GM19452 (cell line): ENCODE results near the gene HOXA9.

Source experiments
- ATAC-seq: cut with Tn5 transposase; IDR thresholded peaks from one replicate; pipeline ENCODE4 v1.9.1; 2021; ENCODE audit not compliant: unreplicated experiment

HOXA9 gene

GRCh38 chr7:27116031-27116961 lies 49.0 kb downstream of the HOXA9 start:
- ATAC-seq = no peak

- no peak for ATAC-seq
These were observed 49.9 kb downstream of the HOXA9 start for GRCh38 chr7:27115221-27116026.

- ATAC-seq = no peak
These were observed 50.5 kb downstream of the HOXA9 start for GRCh38 chr7:27114881-27115220.

GRCh38 chr7:27113991-27114769 lies 51.2 kb downstream of the HOXA9 start:
- ATAC-seq = no peak

- ATAC-seq = no peak
These were observed 52.1 kb downstream of the HOXA9 start for GRCh38 chr7:27112955-27113949.
